HEK293 (cell line): ENCODE data around the gene AP1G2.
A peak's percentile ranks its signal among the peaks of the same experiment; 100 is the strongest.

Experiments
- CTCF ChIA-PET: fragments of 350-600 bp; formaldehyde crosslinking; extraction: SDS; loops from one replicate; lab custom pipeline; 2021; ENCODE audit warnings: antibody characterized with exemption; lab: Yijun Ruan, JAX
- POLR2A ChIA-PET: fragments of 300-600 bp; formaldehyde crosslinking; extraction: SDS; loops from one replicate; lab custom pipeline; 2020; ENCODE audit warnings: antibody characterized with exemption, inconsistent platforms; lab: Yijun Ruan, JAX
- H3K27ac ChIP-seq: fragments of 200-500 bp; sonication (Bioruptor generic); 2 replicates; pipeline ENCODE4 v1.5.1; 2014; ENCODE audit warnings: low read depth, low read length, control low read depth, inconsistent platforms; ENCODE audit errors: extremely low read depth
- H3K36me3 ChIP-seq, 2 experiments: fragments of 200-500 bp in 1 of 2; sonication (Bioruptor generic) in 1 of 2; 1 replicate in 1 of 2; 2 replicates in 1 of 2; pipeline ENCODE4 v1.5.1; 2014 to 2017; ENCODE audit warnings: inconsistent platforms in 2 of 2, low read length in 2 of 2; ENCODE audit not compliant: control insufficient read depth in 2 of 2, insufficient read depth in 1 of 2
- H3K4me1 ChIP-seq: fragments of 200-500 bp; sonication (Bioruptor generic); 2 replicates; pipeline ENCODE4 v1.5.1; 2014; ENCODE audit warnings: mild to moderate bottlenecking, low read length, inconsistent platforms; ENCODE audit not compliant: control insufficient read depth, insufficient read depth
- H3K4me3 ChIP-seq: 2 replicates; pipeline ENCODE4 v1.5.1; 2011; ENCODE audit warnings: low read depth, mild to moderate bottlenecking, control low read depth, low read length, moderate library complexity
- H3K9me3 ChIP-seq: fragments of 200-500 bp; sonication (Bioruptor generic); 2 replicates; pipeline ENCODE4 v1.5.1; 2014; ENCODE audit warnings: low read depth, low read length, inconsistent platforms; ENCODE audit not compliant: control insufficient read depth, insufficient read depth
- EGR2 ChIP-seq: fragments of 450-650 bp; formaldehyde crosslinking; IDR thresholded peaks from 2 replicates; pipeline ENCODE4 v1.5.1; 2016; ENCODE audit warnings: low read depth, missing biosample characterization, missing genetic modification characterization
- GLI2 ChIP-seq: fragments of 450-650 bp; formaldehyde crosslinking; IDR thresholded peaks from 2 replicates; pipeline ENCODE4; 2017; ENCODE audit warnings: missing biosample characterization, missing genetic modification characterization, low read depth, borderline replicate concordance
- GLIS1 ChIP-seq: fragments of 450-650 bp; formaldehyde crosslinking; IDR thresholded peaks from 2 replicates; pipeline ENCODE4 v1.5.1; 2016; ENCODE audit warnings: missing biosample characterization, missing genetic modification characterization
- KLF10 ChIP-seq: fragments of 450-650 bp; IDR thresholded peaks from 2 replicates; pipeline ENCODE4 v1.5.1; 2018; ENCODE audit warnings: missing biosample characterization, mild to moderate bottlenecking, missing genetic modification characterization
- OSR2 ChIP-seq: fragments of 450-650 bp; formaldehyde crosslinking; IDR thresholded peaks from 2 replicates; pipeline ENCODE4 v1.5.1; 2016; ENCODE audit warnings: missing biosample characterization, missing genetic modification characterization
- YY1 ChIP-seq: fragments of 450-650 bp; formaldehyde crosslinking; IDR thresholded peaks from 2 replicates; pipeline ENCODE4 v1.5.1; 2018; ENCODE audit warnings: missing biosample characterization, missing genetic modification characterization
- ZBTB7A ChIP-seq: fragments of 450-650 bp; formaldehyde crosslinking; IDR thresholded peaks from 2 replicates; pipeline ENCODE4 v1.5.1; 2016; ENCODE audit warnings: low read depth, missing biosample characterization, missing genetic modification characterization
- ZFP37 ChIP-seq: fragments of 450-650 bp; formaldehyde crosslinking; IDR thresholded peaks from 2 replicates; pipeline ENCODE4 v1.5.1; 2016; ENCODE audit warnings: missing biosample characterization, missing genetic modification characterization
- ZNF157 ChIP-seq: fragments of 450-650 bp; formaldehyde crosslinking; IDR thresholded peaks from 2 replicates; pipeline ENCODE4 v1.5.1; 2016; ENCODE audit warnings: missing biosample characterization, missing genetic modification characterization
- ZNF184 ChIP-seq: fragments of 450-650 bp; IDR thresholded peaks from 2 replicates; pipeline ENCODE4 v1.5.1; 2018; ENCODE audit warnings: missing biosample characterization, mild to moderate bottlenecking, missing genetic modification characterization
- ZNF223 ChIP-seq: fragments of 450-650 bp; formaldehyde crosslinking; IDR thresholded peaks from 2 replicates; pipeline ENCODE4 v1.5.1; 2016; ENCODE audit warnings: missing biosample characterization, missing genetic modification characterization
- ZNF274 ChIP-seq, 2 experiments: fragments of 200-500 bp in 1 of 2; fragments of 450-650 bp in 1 of 2; sonication (Bioruptor generic) in 1 of 2; formaldehyde crosslinking in 1 of 2; IDR thresholded peaks; 2 replicates each; pipeline versions ENCODE4 v1.5.1 to v1.6.1; 2014 to 2016; ENCODE audit warnings: borderline replicate concordance in 1 of 2, inconsistent platforms in 1 of 2, low read length in 1 of 2, missing biosample characterization in 1 of 2, missing genetic modification characterization in 1 of 2
- ZNF335 ChIP-seq: fragments of 450-650 bp; formaldehyde crosslinking; conservative IDR thresholded peaks from 2 replicates; pipeline ENCODE4 v1.5.1; 2016; ENCODE audit warnings: missing biosample characterization, missing genetic modification characterization
- ZNF354C ChIP-seq: fragments of 450-650 bp; formaldehyde crosslinking; IDR thresholded peaks from 2 replicates; pipeline ENCODE4 v1.5.1; 2016; ENCODE audit warnings: missing biosample characterization, missing genetic modification characterization, low read depth, borderline replicate concordance
- ZNF416 ChIP-seq: fragments of 450-650 bp; formaldehyde crosslinking; IDR thresholded peaks from 2 replicates; pipeline ENCODE4 v1.5.1; 2016; ENCODE audit warnings: missing biosample characterization, missing genetic modification characterization
- ZNF423 ChIP-seq: fragments of 450-650 bp; formaldehyde crosslinking; IDR thresholded peaks from 2 replicates; pipeline ENCODE4 v1.5.1; 2016; ENCODE audit warnings: missing biosample characterization, missing genetic modification characterization
- ZNF433 ChIP-seq: fragments of 450-650 bp; formaldehyde crosslinking; IDR thresholded peaks from 2 replicates; pipeline ENCODE4 v1.5.1; 2016; ENCODE audit warnings: missing biosample characterization, missing genetic modification characterization, low read depth
- ZNF514 ChIP-seq: fragments of 450-650 bp; formaldehyde crosslinking; IDR thresholded peaks from 2 replicates; pipeline ENCODE4 v1.5.1; 2016; ENCODE audit warnings: missing biosample characterization, missing genetic modification characterization
- ZNF560 ChIP-seq: fragments of 450-650 bp; formaldehyde crosslinking; IDR thresholded peaks from 2 replicates; pipeline ENCODE4 v1.5.1; 2017; ENCODE audit warnings: missing biosample characterization, missing genetic modification characterization, borderline replicate concordance
- ZNF571 ChIP-seq: fragments of 450-650 bp; formaldehyde crosslinking; IDR thresholded peaks from 2 replicates; pipeline ENCODE4 v1.5.0; 2017; ENCODE audit warnings: missing biosample characterization, missing genetic modification characterization
- ZNF626 ChIP-seq: fragments of 450-650 bp; sonication (Bioruptor Pico); formaldehyde crosslinking; IDR thresholded peaks from 2 replicates; pipeline ENCODE4 v1.5.1; 2018; ENCODE audit warnings: missing biosample characterization, missing genetic modification characterization, inconsistent platforms
- ZNF639 ChIP-seq: fragments of 450-650 bp; formaldehyde crosslinking; IDR thresholded peaks from 2 replicates; pipeline ENCODE4 v1.5.1; 2016; ENCODE audit warnings: missing biosample characterization, missing genetic modification characterization
- ZNF660 ChIP-seq: fragments of 450-650 bp; IDR thresholded peaks from 2 replicates; pipeline ENCODE4 v1.5.1; 2018; ENCODE audit warnings: missing biosample characterization, mild to moderate bottlenecking, missing genetic modification characterization
- ZNF670 ChIP-seq: fragments of 450-650 bp; formaldehyde crosslinking; IDR thresholded peaks from 2 replicates; pipeline ENCODE4 v1.5.1; 2016; ENCODE audit warnings: missing biosample characterization, missing genetic modification characterization, low read depth
- ZNF692 ChIP-seq: fragments of 450-650 bp; formaldehyde crosslinking; IDR thresholded peaks from 2 replicates; pipeline ENCODE4 v1.5.1; 2016; ENCODE audit warnings: missing biosample characterization, missing genetic modification characterization
- ZNF704 ChIP-seq: fragments of 450-650 bp; formaldehyde crosslinking; IDR thresholded peaks from 2 replicates; pipeline ENCODE4 v1.5.1; 2016; ENCODE audit warnings: missing biosample characterization, missing genetic modification characterization
- ZSCAN30 ChIP-seq: fragments of 450-650 bp; IDR thresholded peaks from 2 replicates; pipeline ENCODE4 v1.5.1; 2018; ENCODE audit warnings: missing biosample characterization, mild to moderate bottlenecking, missing genetic modification characterization, moderate library complexity
- TF ChIP-seq, protein P1 (sequence below): fragments of 450-650 bp; formaldehyde crosslinking; IDR thresholded peaks from 2 replicates; pipeline ENCODE4; 2016; ENCODE audit warnings: missing biosample characterization, missing genetic modification characterization

Gene AP1G2, protein sequence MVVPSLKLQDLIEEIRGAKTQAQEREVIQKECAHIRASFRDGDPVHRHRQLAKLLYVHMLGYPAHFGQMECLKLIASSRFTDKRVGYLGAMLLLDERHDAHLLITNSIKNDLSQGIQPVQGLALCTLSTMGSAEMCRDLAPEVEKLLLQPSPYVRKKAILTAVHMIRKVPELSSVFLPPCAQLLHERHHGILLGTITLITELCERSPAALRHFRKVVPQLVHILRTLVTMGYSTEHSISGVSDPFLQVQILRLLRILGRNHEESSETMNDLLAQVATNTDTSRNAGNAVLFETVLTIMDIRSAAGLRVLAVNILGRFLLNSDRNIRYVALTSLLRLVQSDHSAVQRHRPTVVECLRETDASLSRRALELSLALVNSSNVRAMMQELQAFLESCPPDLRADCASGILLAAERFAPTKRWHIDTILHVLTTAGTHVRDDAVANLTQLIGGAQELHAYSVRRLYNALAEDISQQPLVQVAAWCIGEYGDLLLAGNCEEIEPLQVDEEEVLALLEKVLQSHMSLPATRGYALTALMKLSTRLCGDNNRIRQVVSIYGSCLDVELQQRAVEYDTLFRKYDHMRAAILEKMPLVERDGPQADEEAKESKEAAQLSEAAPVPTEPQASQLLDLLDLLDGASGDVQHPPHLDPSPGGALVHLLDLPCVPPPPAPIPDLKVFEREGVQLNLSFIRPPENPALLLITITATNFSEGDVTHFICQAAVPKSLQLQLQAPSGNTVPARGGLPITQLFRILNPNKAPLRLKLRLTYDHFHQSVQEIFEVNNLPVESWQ

DNA sequence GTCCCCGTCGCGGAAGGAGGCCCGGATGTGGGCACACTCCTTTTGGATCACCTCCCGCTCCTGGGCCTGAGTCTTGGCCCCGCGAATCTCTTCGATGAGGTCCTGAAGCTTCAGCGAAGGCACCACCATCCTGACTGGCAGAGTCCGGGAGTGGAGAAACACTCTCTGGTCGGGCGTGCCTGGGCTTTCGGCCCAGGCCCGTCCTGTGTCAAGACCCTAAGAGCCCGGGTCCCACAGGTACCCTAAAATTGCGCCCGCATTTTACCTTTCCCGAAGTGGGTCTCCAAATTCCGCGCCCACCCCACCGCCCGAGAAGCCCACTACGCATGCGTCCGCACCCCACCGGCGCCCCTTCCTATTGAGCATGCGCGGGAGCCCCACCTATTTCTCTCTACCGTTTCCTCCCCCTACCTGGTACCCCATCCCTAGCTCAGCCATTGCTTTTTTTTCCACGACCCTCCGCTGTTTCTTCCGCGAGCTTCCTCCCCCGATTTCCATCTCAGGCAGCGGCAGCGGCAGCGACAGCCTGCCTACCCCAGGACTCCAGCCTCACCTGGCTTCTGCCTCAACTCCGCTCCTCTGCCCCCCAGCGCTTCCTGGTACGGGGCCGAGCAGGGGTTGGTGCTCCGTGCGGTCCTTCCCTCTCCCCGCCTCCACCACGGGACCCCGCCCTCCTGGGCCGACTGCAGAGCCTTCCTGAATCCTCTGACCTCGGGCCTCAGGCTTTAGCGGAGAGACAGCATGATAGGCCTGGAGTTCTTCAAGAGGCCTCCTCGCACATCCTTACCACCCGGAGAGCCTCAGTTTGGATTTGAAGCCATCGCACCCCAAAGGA, at the start of gene AP1G2:
Gene AP1G2 (minus strand): TSS at position 606 of the 835 bp plus-strand sequence. CDS start 477 bp downstream, at position 129.
- peak within 1 kb of the TSS; percentile 70 for H3K27ac ChIP-seq
- POLR2A ChIA-PET, result interaction anchor here (0.6 to 2.2 kb wide), 6 partner anchors 11 to 761 kb away, joined by 3 to 7 read pairs (median 4); partner anchors contain the start of genes JPH4 and PABPN1
- CTCF ChIA-PET, result interaction anchor here (0.6 to 1.7 kb wide), 11 partner anchors 8 to 509 kb away, joined by 3 to 7 read pairs (median 3); partner anchors contain the start of gene HOMEZ
- H3K4me3 ChIP-seq, result peak within 1 kb of the TSS; percentile 80
- H3K36me3 ChIP-seq, result peaks cover 7 to 37% of the 10 kb centered on the region in 2 experiments; a peak in 2 of 3 replicates
- peaks cover 13% of the 10 kb centered on the region for H3K4me1 ChIP-seq
- no peaks in the 10 kb centered on the region for H3K9me3 ChIP-seq
- no peak for TF ChIP-seq ZNF670 (tag by site-specific recombination)
- TF ChIP-seq ZNF184 (tag by site-specific recombination), result no peak
- no peak for TF ChIP-seq ZNF571
- TF ChIP-seq KLF10, result peak; percentile 88
- TF ChIP-seq ZNF274 (IDR thresholded peaks at IDR 0.05; ENCODE audit: low read length), result no peak
- no peak for TF ChIP-seq ZNF274 (tag by site-specific recombination; IDR thresholded peaks at IDR 0.05; ENCODE audit: borderline replicate concordance)
- TF ChIP-seq ZNF639 (tag by site-specific recombination), result no peak
- TF ChIP-seq, protein P1, sequence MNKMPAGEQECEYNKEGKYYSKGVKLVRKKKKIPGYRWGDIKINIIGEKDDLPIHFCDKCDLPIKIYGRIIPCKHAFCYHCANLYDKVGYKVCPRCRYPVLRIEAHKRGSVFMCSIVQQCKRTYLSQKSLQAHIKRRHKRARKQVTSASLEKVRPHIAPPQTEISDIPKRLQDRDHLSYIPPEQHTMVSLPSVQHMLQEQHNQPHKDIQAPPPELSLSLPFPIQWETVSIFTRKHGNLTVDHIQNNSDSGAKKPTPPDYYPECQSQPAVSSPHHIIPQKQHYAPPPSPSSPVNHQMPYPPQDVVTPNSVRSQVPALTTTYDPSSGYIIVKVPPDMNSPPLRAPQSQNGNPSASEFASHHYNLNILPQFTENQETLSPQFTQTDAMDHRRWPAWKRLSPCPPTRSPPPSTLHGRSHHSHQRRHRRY, result no peak
- TF ChIP-seq ZNF560 (tag by site-specific recombination), result no peak
- TF ChIP-seq ZFP37 (tag by site-specific recombination), result no peak
- no peak for TF ChIP-seq GLI2 (tag by site-specific recombination)
- no peak for TF ChIP-seq ZNF704 (tag by site-specific recombination)
- peak; percentile 20; the same call in 1 of the 2 replicates for TF ChIP-seq YY1 (tag by site-specific recombination)
- no peak for TF ChIP-seq ZNF354C (tag by site-specific recombination)
- no peak for TF ChIP-seq ZNF433 (tag by site-specific recombination)
- TF ChIP-seq ZNF692, result peak; percentile 77
- no peak; the same call in 1 of the 2 replicates for TF ChIP-seq ZNF423 (tag by site-specific recombination)
- no peak for TF ChIP-seq EGR2 (tag by site-specific recombination)
- TF ChIP-seq ZNF223, result no peak
- no peak for TF ChIP-seq ZNF416 (tag by site-specific recombination)
- peak; percentile 91; the same call in 1 of the 2 replicates for TF ChIP-seq ZBTB7A (tag by site-specific recombination)
- TF ChIP-seq ZNF157 (tag by site-specific recombination), result no peak
- peak; percentile 95 for TF ChIP-seq ZNF335
- 0 out of 2 replicates have a peak, but pooled peaks have one; percentile 15 for TF ChIP-seq ZSCAN30 (tag by site-specific recombination)
- no peak for TF ChIP-seq ZNF660
- TF ChIP-seq OSR2, result peak; percentile 25; the same call in 1 of the 2 replicates
- no peak for TF ChIP-seq ZNF626 (tag by site-specific recombination)
- TF ChIP-seq ZNF514 (tag by site-specific recombination), result no peak
- peak; percentile 93 for TF ChIP-seq GLIS1 (tag by site-specific recombination)
